Kidney (tissue), 14 donors: ENCODE results near the gene GABBR2. TPM values are rescaled to one million over a fixed set of nuclear protein-coding genes. Genes with fewer than 3 reads are reported as not detected.

Experiments used
- DNase-seq, 5 donors: peaks; one replicate each; pipeline ENCODE4 v3.0.0-alpha.2; 2013 to 2020
- FAIRE-seq: peaks from 2 replicates; lab custom pipeline; 2012; peaks lifted over from hg19 to GRCh38; lab: Jason Lieb, UNC
- H3K27ac ChIP-seq, 2 donors: one replicate each; pipeline ENCODE4 v1.7.0; 2013; ENCODE audit warnings: low read depth in 2 of 2, low read length in 2 of 2, inconsistent platforms in 1 of 2
- H3K27me3 ChIP-seq: one replicate; pipeline ENCODE4 v1.7.1; 2013; ENCODE audit warnings: low read length, inconsistent platforms; ENCODE audit not compliant: control insufficient read depth, insufficient read depth
- H3K36me3 ChIP-seq, 3 donors: one replicate each; pipeline versions ENCODE4 v1.7.0 to v1.7.1; 2013; ENCODE audit warnings: low read length in 3 of 3, control low read depth in 1 of 3, inconsistent platforms in 1 of 3; ENCODE audit not compliant: insufficient read depth in 3 of 3, control insufficient read depth in 2 of 3
- H3K4me1 ChIP-seq, 3 donors: one replicate each; pipeline versions ENCODE4 v1.7.0 to v1.7.1; 2013; ENCODE audit warnings: low read length in 3 of 3, inconsistent platforms in 1 of 3, low read depth in 1 of 3; ENCODE audit not compliant: control insufficient read depth in 2 of 3, insufficient read depth in 2 of 3
- H3K4me3 ChIP-seq, 3 donors: one replicate each; pipeline versions ENCODE4 v1.7.0 to v1.8.1; 2013; ENCODE audit warnings: low read length in 3 of 3, control low read depth in 1 of 3, inconsistent platforms in 1 of 3
- H3K9ac ChIP-seq, 3 donors: one replicate each; pipeline versions ENCODE4 v1.7.0 to v1.7.1; 2013; ENCODE audit warnings: low read length in 3 of 3, control low read depth in 1 of 3, inconsistent platforms in 1 of 3
- H3K9me3 ChIP-seq, 3 donors: one replicate each; pipeline versions ENCODE4 v1.7.0 to v1.7.1; 2013; ENCODE audit warnings: low read length in 3 of 3, control low read depth in 1 of 3, inconsistent platforms in 1 of 3; ENCODE audit not compliant: control insufficient read depth in 2 of 3, insufficient read depth in 1 of 3
- intact Hi-C: fragments of 100-400 bp; cut with DNase I; formaldehyde crosslinking; loops from one replicate; pipeline ENCODE4 v1.11.1; 2022
- polyA plus RNA-seq: library from polyadenylated mRNA; stranded (reverse); fragments of 350-450 nt; fragmentation: Illumina TruSeq; extraction: RNeasy Lipid Tissue Mini Kit (QIAGEN cat#74804); gene quantifications from one replicate; pipeline ENCODE4 v1.2.3, GENCODE V29; 2014; ENCODE audit warnings: low read depth, low replicate concordance; ENCODE audit not compliant: insufficient read depth
- total RNA-seq: library from RNA; stranded (reverse); fragmentation: NEBNext Ultra II Directional; extraction: Animal tissue kit (Norgen Biotek cat#: 25700); gene quantifications from one replicate; pipeline ENCODE4 v1.2.1, GENCODE V29; 2021
- TF ChIP-seq, protein P1 (sequence below): IDR thresholded peaks from 3 replicates; pipeline ENCODE4 v1.5.1; 2012; ENCODE audit warnings: mild to moderate bottlenecking, moderate library complexity, borderline replicate concordance; ENCODE audit not compliant: insufficient read depth; ENCODE audit errors: extremely low read depth
- donor health status: control.
- donor health status: control.
- donor health status: control.
- donor health status: control.
- donor health status: control.
- donor health status: DM: yes; HTN: yes; CAD: no.
- donor health status: Normal renal cell carcinoma (clear cell type).

Gene GABBR2
- total and polyA plus RNA-seq, 2 donors from 2014 or later: 0.06 TPM; not detected in 1

DNA sequence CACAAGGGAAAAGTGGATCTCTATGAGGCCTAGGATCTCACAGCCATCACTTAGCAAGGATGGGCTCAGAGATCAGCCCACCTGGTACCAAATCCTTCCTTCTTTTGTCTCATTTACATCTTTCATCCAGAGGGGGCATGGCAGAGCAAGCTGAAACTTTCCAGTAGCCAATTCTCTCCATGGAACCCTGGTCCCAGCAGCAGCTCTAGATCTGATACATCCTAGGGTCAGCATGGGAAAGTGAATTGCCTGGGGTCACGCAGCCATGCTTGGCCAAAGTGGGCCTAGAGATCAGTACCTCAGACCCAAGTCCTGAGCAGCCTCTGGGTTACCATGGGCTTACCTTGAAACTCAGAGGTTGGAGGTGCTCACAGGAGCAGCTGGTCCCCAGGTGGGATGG, 170.5 kb downstream of the GABBR2 start:
- TF ChIP-seq, protein P1, sequence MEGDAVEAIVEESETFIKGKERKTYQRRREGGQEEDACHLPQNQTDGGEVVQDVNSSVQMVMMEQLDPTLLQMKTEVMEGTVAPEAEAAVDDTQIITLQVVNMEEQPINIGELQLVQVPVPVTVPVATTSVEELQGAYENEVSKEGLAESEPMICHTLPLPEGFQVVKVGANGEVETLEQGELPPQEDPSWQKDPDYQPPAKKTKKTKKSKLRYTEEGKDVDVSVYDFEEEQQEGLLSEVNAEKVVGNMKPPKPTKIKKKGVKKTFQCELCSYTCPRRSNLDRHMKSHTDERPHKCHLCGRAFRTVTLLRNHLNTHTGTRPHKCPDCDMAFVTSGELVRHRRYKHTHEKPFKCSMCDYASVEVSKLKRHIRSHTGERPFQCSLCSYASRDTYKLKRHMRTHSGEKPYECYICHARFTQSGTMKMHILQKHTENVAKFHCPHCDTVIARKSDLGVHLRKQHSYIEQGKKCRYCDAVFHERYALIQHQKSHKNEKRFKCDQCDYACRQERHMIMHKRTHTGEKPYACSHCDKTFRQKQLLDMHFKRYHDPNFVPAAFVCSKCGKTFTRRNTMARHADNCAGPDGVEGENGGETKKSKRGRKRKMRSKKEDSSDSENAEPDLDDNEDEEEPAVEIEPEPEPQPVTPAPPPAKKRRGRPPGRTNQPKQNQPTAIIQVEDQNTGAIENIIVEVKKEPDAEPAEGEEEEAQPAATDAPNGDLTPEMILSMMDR: no peak
- no peaks in the 10 kb centered on the region for H3K27me3 ChIP-seq
- no peak overlapping the region for H3K27ac ChIP-seq
- no peaks in the 10 kb centered on the region for H3K9me3 ChIP-seq
- intact Hi-C loops: no loop called here
- no peak overlapping the region for H3K4me3 ChIP-seq
- H3K4me1 ChIP-seq: no peaks in the 10 kb centered on the region
- H3K9ac ChIP-seq: no peak overlapping the region
- FAIRE-seq (no peak), DNase-seq (no peak)
- H3K36me3 ChIP-seq: no peaks in the 10 kb centered on the region

DNA sequence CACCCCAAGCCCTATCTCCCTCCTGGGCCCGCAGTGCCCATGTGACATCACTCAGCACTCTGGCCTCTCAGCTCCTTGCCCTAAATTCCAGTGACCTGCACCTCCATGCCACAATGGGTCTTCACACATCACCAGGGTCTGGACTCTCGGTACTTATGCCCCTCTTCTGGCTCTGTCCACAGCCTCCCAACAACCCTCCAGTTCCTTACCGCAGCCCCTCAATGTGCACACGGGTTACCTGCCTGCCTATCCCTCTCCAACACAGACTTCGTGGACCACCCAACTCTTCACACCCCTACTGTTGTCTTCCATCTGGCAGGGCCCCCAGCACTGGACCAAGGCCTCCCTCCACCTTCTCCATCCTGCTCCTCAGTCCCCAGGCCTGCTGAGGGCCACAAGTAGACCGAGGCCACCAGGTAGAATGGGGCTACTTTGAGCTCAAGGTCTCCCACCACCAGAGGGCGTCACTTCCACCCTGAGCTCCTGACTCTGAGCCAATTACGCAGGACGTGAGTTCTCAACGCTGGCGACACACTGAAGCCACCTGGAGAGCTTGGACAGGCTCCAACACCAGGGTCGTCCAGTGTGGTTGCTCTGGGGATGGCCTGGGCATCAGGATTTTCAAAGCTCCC, 172.1 kb downstream of the GABBR2 start:
- Histone ChIP-seq H3K27ac (no peak overlapping the region), H3K9ac (no peak overlapping the region), H3K9me3 (no peaks in the 10 kb centered on the region), H3K27me3 (no peaks in the 10 kb centered on the region), H3K36me3 (no peaks in the 10 kb centered on the region), H3K4me1 (no peaks in the 10 kb centered on the region), H3K4me3 (no peak overlapping the region)
- FAIRE-seq (no peak), DNase-seq (no peak)
- TF ChIP-seq, protein P1: no peak
- intact Hi-C loops: no loop called here

DNA sequence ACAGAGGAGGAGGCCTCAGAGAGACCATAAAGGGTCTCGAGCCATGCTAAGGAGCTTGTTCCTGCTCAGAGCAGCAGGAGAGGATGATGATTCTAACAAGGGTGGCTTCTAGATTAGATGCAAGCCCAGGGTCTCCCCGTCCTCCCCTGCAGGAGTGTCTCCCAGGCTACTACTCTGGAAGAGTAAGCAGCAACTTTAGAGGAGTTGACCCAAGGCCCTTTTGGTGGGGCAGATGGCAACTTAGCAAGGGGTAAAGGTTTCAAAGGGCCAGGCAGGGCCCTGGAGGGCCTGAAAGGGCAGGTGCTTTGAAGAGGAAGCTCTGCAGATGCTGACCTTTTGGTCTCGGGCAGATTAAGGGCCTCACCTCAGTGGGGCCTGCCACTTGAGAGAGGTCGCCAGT, 174.9 kb downstream of the GABBR2 start:
- H3K36me3 ChIP-seq: no peaks in the 10 kb centered on the region
- H3K9me3 ChIP-seq: no peaks in the 10 kb centered on the region
- no peak overlapping the region for H3K27ac ChIP-seq
- intact Hi-C loops: no loop called here
- no peaks in the 10 kb centered on the region for H3K4me1 ChIP-seq
- H3K27me3 ChIP-seq: no peaks in the 10 kb centered on the region
- no peak for DNase-seq
- no peak overlapping the region for H3K9ac ChIP-seq
- FAIRE-seq: no peak
- TF ChIP-seq, protein P1: no peak
- no peak overlapping the region for H3K4me3 ChIP-seq

DNA sequence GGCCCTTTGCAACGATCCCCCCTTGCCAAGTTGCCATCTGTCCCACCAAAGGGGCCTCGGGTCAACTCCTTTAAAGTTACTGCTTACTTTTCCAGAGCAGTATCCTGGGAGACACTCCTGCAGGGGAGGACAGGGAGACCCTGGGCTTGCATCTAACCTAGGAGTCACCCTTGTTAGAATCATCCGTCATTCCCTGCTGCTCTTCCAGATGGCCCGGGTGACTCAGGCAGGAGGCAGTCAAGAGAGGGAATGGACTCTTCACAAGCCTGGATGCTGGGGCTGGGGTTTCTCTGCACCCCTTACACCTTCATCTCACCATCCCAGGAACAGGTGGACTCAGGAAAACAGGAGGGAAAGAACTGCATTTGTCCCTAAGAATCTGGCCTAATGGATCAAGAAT, 175.6 kb downstream of the GABBR2 start:
- Histone ChIP-seq H3K9me3 (no peaks in the 10 kb centered on the region), H3K27me3 (no peaks in the 10 kb centered on the region), H3K36me3 (no peaks in the 10 kb centered on the region), H3K4me3 (no peak overlapping the region), H3K4me1 (no peaks in the 10 kb centered on the region), H3K27ac (no peak overlapping the region), H3K9ac (no peak overlapping the region)
- intact Hi-C loops: no loop called here
- TF ChIP-seq, protein P1: no peak
- DNase-seq (no peak), FAIRE-seq (no peak)
